ENCODE measurements around the gene MYBL2.

GRCh38 chr20:43761386-43762340 is 94.7 kb downstream of the MYBL2 start:
- TF ChIP-seq CTCF (IDR thresholded peaks at IDR 0.05), result no peak
- no peak for TF ChIP-seq POLR2A (IDR thresholded peaks at IDR 0.05)

Measured in adrenal gland (tissue), 5 donors.